Sigmoid colon (tissue), 4 donors: ENCODE data around the gene ARHGAP45.

ENCODE experiments used
- CTCF ChIP-seq, 4 experiments: fragments of 450-650 bp in 3 of 4; fragments of 200-600 bp in 1 of 4; IDR thresholded peaks; one replicate each; pipeline ENCODE4 v1.5.1; 2016 to 2019; ENCODE audit warnings: antibody characterized with exemption in 4 of 4, mild to moderate bottlenecking in 3 of 4, moderate library complexity in 2 of 4
- EP300 ChIP-seq, 4 donors: sonication (generic); formaldehyde crosslinking; IDR thresholded peaks; one replicate each; pipeline ENCODE4 v1.6.1; 2017; ENCODE audit warnings: antibody characterized with exemption in 4 of 4
- POLR2A ChIP-seq, 2 donors: fragments of 450-650 bp; IDR thresholded peaks; one replicate each; pipeline ENCODE4 v1.6.1; 2016; ENCODE audit warnings: antibody characterized with exemption in 2 of 2, mild to moderate bottlenecking in 2 of 2, moderate library complexity in 2 of 2
- POLR2AphosphoS5 ChIP-seq, 4 donors: sonication (generic); formaldehyde crosslinking; IDR thresholded peaks; one replicate each; pipeline ENCODE4 v1.6.1; 2017; ENCODE audit warnings: antibody characterized with exemption in 4 of 4

- TF ChIP-seq POLR2AphosphoS5 (IDR thresholded peaks at IDR 0.05) (no peak), POLR2A (IDR thresholded peaks at IDR 0.05) (peak in 1 of 2 donors; percentile 21), CTCF (IDR thresholded peaks at IDR 0.05) (no peak), EP300 (IDR thresholded peaks at IDR 0.05) (no peak)
These were observed 24.9 kb upstream of the ARHGAP45 start for GRCh38 chr19:1041835-1042685.
